ENCODE data around the gene ZSCAN5C.

- TF ChIP-seq POLR2A (IDR thresholded peaks at IDR 0.05), result no peak
- TF ChIP-seq CTCF (IDR thresholded peaks at IDR 0.05), result no peak
- TF ChIP-seq POLR2AphosphoS5 (IDR thresholded peaks at IDR 0.05; ENCODE audit: insufficient read depth in 1 of 2, low read depth in 1 of 2), result no peak
These were observed 8.0 kb upstream of the ZSCAN5C start for GRCh38 chr19:56193981-56194640.

All from vagina (tissue), 2 donors.